IMR-90 (cell line): ENCODE measurements around the gene PPIB. TPM values are rescaled to one million over a fixed set of nuclear protein-coding genes. Genes with fewer than 3 reads are reported as not detected.

Source experiments
- ATAC-seq: fragments of 200-7000 bp; cut with Tn5 transposase; 2 replicates; pipeline ENCODE4 v1.9.1; 2020; ENCODE audit warnings: low read depth, mild to moderate bottlenecking, moderate library complexity
- BruUV-seq: library from RNA; stranded (reverse); fragments of 400-500 nt; replicated peaks from 2 replicates; lab custom pipeline; 2021; lab: Mats Ljungman, UMichigan
- CTCF ChIA-PET: fragments of 300-600 bp; formaldehyde crosslinking; extraction: SDS; loops from one replicate; lab custom pipeline; 2021; ENCODE audit warnings: antibody characterized with exemption; lab: Yijun Ruan, JAX
- POLR2A ChIA-PET: fragments of 300-600 bp; sonication (Branson Sonifier 250); formaldehyde crosslinking; loops from one replicate; lab custom pipeline; 2022; ENCODE audit warnings: antibody characterized with exemption; ENCODE audit not compliant: unreplicated experiment; lab: Charles Lee
- DNase-seq: peaks from one replicate; pipeline ENCODE4 v3.0.0; 2013
- H2AFZ ChIP-seq: replicated peaks from 2 replicates; pipeline ENCODE3; 2013; ENCODE audit warnings: low read length, mild to moderate bottlenecking; ENCODE audit not compliant: poor library complexity
- H2AK5ac ChIP-seq: 2 replicates; pipeline ENCODE4 v1.6.1; 2013; ENCODE audit warnings: low read depth, low read length, inconsistent platforms
- H2AK9ac ChIP-seq: replicated peaks from 2 replicates; pipeline ENCODE3; 2013; ENCODE audit warnings: mild to moderate bottlenecking, low read depth, low read length, moderate library complexity; ENCODE audit not compliant: poor library complexity
- H2BK120ac ChIP-seq: 2 replicates; pipeline ENCODE4 v1.6.1; 2013; ENCODE audit warnings: low read depth, low read length, inconsistent platforms
- H2BK15ac ChIP-seq: 3 replicates; pipeline ENCODE4 v1.6.1; 2013; ENCODE audit warnings: low read depth, low read length, inconsistent platforms
- H2BK20ac ChIP-seq: 2 replicates; pipeline ENCODE4 v1.6.1; 2013; ENCODE audit warnings: low read depth, mild to moderate bottlenecking, inconsistent platforms, low read length, moderate library complexity
- H2BK5ac ChIP-seq: 2 replicates; pipeline ENCODE4 v1.6.1; 2013; ENCODE audit warnings: mild to moderate bottlenecking, low read depth, low read length, inconsistent platforms; ENCODE audit not compliant: poor library complexity, severe bottlenecking
- H3K14ac ChIP-seq: replicated peaks from 2 replicates; pipeline ENCODE4 v1.6.1; 2013; ENCODE audit warnings: low read depth, low read length, inconsistent platforms
- H3K18ac ChIP-seq: 2 replicates; pipeline ENCODE4 v1.6.1; 2013; ENCODE audit warnings: low read depth, low read length, control low read depth
- H3K23ac ChIP-seq: 2 replicates; pipeline ENCODE4 v1.6.1; 2013; ENCODE audit warnings: low read depth, low read length, inconsistent platforms
- H3K27ac ChIP-seq: 2 replicates; pipeline ENCODE4 v1.5.1; 2013; ENCODE audit warnings: mild to moderate bottlenecking, control low read depth, low read length; ENCODE audit not compliant: insufficient read depth
- H3K27me3 ChIP-seq: 2 replicates; pipeline ENCODE4 v1.6.1; 2013; ENCODE audit warnings: low read length; ENCODE audit not compliant: control insufficient read depth, insufficient read depth
- H3K36me3 ChIP-seq: 2 replicates; pipeline ENCODE4 v1.6.1; 2013; ENCODE audit warnings: low read length, mixed read lengths; ENCODE audit not compliant: control insufficient read depth, insufficient read depth
- H3K4ac ChIP-seq: 2 replicates; pipeline ENCODE4 v1.6.1; 2013; ENCODE audit warnings: low read depth, low read length, inconsistent platforms
- H3K4me1 ChIP-seq: 2 replicates; pipeline ENCODE4 v1.6.1; 2013; ENCODE audit warnings: low read length, mixed read lengths; ENCODE audit not compliant: control insufficient read depth, insufficient read depth
- H3K4me2 ChIP-seq: 2 replicates; pipeline ENCODE4 v1.6.1; 2013; ENCODE audit warnings: low read depth, mild to moderate bottlenecking, control low read depth, low read length, moderate library complexity
- H3K4me3 ChIP-seq: 2 replicates; pipeline ENCODE4 v1.5.1; 2013; ENCODE audit warnings: low read depth, mild to moderate bottlenecking, control low read depth, low read length, moderate library complexity; ENCODE audit not compliant: insufficient read depth
- H3K56ac ChIP-seq: 2 replicates; pipeline ENCODE4 v1.6.1; 2013; ENCODE audit warnings: low read length, inconsistent platforms; ENCODE audit not compliant: insufficient read depth; ENCODE audit errors: extremely low read depth
- H3K79me1 ChIP-seq, 2 experiments: 2 replicates each; pipeline ENCODE4 v1.6.1; 2013; ENCODE audit warnings: low read length in 2 of 2, inconsistent platforms in 1 of 2, low read depth in 1 of 2
- H3K9ac ChIP-seq: 2 replicates; pipeline ENCODE4 v1.6.1; 2013; ENCODE audit warnings: low read depth, low read length, control low read depth
- H3K9me1 ChIP-seq: 2 replicates; pipeline ENCODE4 v1.6.1; 2013; ENCODE audit warnings: low read length, inconsistent platforms; ENCODE audit not compliant: insufficient read depth
- H3K9me3 ChIP-seq: 2 replicates; pipeline ENCODE4 v1.6.1; 2013; ENCODE audit warnings: low read length; ENCODE audit not compliant: control insufficient read depth, insufficient read depth
- H4K20me1 ChIP-seq: 2 replicates; pipeline ENCODE4 v1.6.1; 2013; ENCODE audit warnings: low read length, inconsistent platforms; ENCODE audit not compliant: insufficient read depth
- H4K5ac ChIP-seq: 2 replicates; pipeline ENCODE4 v1.6.1; 2013; ENCODE audit warnings: mild to moderate bottlenecking, low read depth, low read length, control low read depth
- H4K8ac ChIP-seq, 2 experiments: 2 replicates each; pipeline ENCODE4 v1.6.1; 2013; ENCODE audit warnings: low read depth in 2 of 2, low read length in 2 of 2, control low read depth in 1 of 2, inconsistent platforms in 1 of 2
- H4K91ac ChIP-seq: 2 replicates; pipeline ENCODE4 v1.6.1; 2013; ENCODE audit warnings: low read depth, low read length, inconsistent platforms; ENCODE audit not compliant: insufficient read depth
- CEBPB ChIP-seq: IDR thresholded peaks from 2 replicates; pipeline ENCODE4 v1.6.1; 2012; ENCODE audit warnings: low read depth, low read length, improper control_type of control experiment
- CHD1 ChIP-seq: IDR thresholded peaks from 2 replicates; pipeline ENCODE4 v1.6.1; 2012; ENCODE audit warnings: low read depth, low read length, improper control_type of control experiment
- CTCF ChIP-seq: conservative IDR thresholded peaks from 2 replicates; pipeline ENCODE4 v1.5.1; 2012; ENCODE audit warnings: mild to moderate bottlenecking, low read depth, low read length, improper control_type of control experiment
- ELK1 ChIP-seq: fragments of 150-350 bp; IDR thresholded peaks from 2 replicates; pipeline ENCODE4 v1.6.1; 2016; ENCODE audit warnings: low read depth, mild to moderate bottlenecking, low read length, moderate library complexity, borderline replicate concordance
- MAFK ChIP-seq: IDR thresholded peaks from 2 replicates; pipeline ENCODE4 v1.6.1; 2012; ENCODE audit warnings: low read depth, low read length, improper control_type of control experiment
- NFE2L2 ChIP-seq: fragments of 150-350 bp; IDR thresholded peaks from 2 replicates; pipeline ENCODE4 v1.6.1; 2016; ENCODE audit warnings: low read depth, mild to moderate bottlenecking, low read length
- POLR2A ChIP-seq: IDR thresholded peaks from 2 replicates; pipeline ENCODE4 v1.6.1; 2012; ENCODE audit warnings: mild to moderate bottlenecking, low read depth, low read length
- RAD21 ChIP-seq: IDR thresholded peaks from 2 replicates; pipeline ENCODE4 v1.6.1; 2012; ENCODE audit warnings: low read length, improper control_type of control experiment
- RCOR1 ChIP-seq: IDR thresholded peaks from 2 replicates; pipeline ENCODE4 v1.6.1; 2012; ENCODE audit warnings: mild to moderate bottlenecking, low read length, improper control_type of control experiment; ENCODE audit not compliant: insufficient replicate concordance
- RFX5 ChIP-seq: IDR thresholded peaks from 2 replicates; pipeline ENCODE4 v1.8.0; 2012; ENCODE audit warnings: low read depth, mild to moderate bottlenecking, low read length, moderate library complexity
- USF2 ChIP-seq: fragments of 150-350 bp; IDR thresholded peaks from 2 replicates; pipeline ENCODE4 v1.6.1; 2017; ENCODE audit warnings: mild to moderate bottlenecking, antibody characterized with exemption, low read length, low read depth
- WGBS, 2 experiments: methylation state at CpG; one replicate each; pipeline versions ENCODE4 v1.1.5 to v1.1.7; 2013; ENCODE audit warnings: missing lambda C conversion rate in 2 of 2; ENCODE audit not compliant: insufficient read length in 1 of 2; ENCODE audit errors: extremely low coverage in 2 of 2; 5-methylcytosine and 5-hydroxymethylcytosine counted together
- dilution Hi-C: fragments of 300-500 bp; cut with HindIII; formaldehyde crosslinking; loops from one replicate; pipeline ENCODE4 v1.14.3; 2018; ENCODE audit warnings: low sequenced_read_pairs; ENCODE audit not compliant: unreplicated experiment
- in situ Hi-C: fragments of 300-500 bp; cut with MboI; formaldehyde crosslinking; loops from 3 replicates; pipeline ENCODE4 v1.14.3; 2019; ENCODE audit warnings: low sequenced_read_pairs, inconsistent platforms, mixed read lengths
- intact Hi-C: fragments of 100-400 bp; cut with micrococcal nuclease; formaldehyde crosslinking; loops from 2 replicates; pipeline ENCODE4 v1.10.0; 2022
- polyA plus RNA-seq, 3 experiments: library from polyadenylated mRNA; depleted of rRNA; stranded (reverse); fragments of >200 nt; gene quantifications; 2 replicates each; pipeline ENCODE4 v1.2.3, GENCODE V29; 2012; ENCODE audit warnings: low replicate concordance in 1 of 3
- total RNA-seq: library from RNA; depleted of rRNA; stranded (reverse); fragments of >200 nt; gene quantifications from 2 replicates; pipeline ENCODE4 v1.2.3, GENCODE V29; 2012

Gene PPIB
- total and polyA plus RNA-seq, 2 of the 4 experiments (the other 2 are of a cell fraction), result 1,358 to 1,682 TPM

- no peaks in the 10 kb centered on the region for H3K27me3 ChIP-seq
- no peak overlapping the region for H2BK20ac ChIP-seq
- no peaks in the 10 kb centered on the region for H3K9me3 ChIP-seq
- H2BK15ac ChIP-seq, result no peak overlapping the region
- ATAC-seq, result no peak
- dilution Hi-C loops, result no loop called here
- no peak overlapping the region for H3K4me2 ChIP-seq
- no peaks in the 10 kb centered on the region for H3K4me1 ChIP-seq
- intact Hi-C loops, result no loop called here
- no CpG with 5 or more reads among the region's 3 CpGs for WGBS, 2 experiments
- peaks cover 7% of the 10 kb centered on the region; the same call in 1 of the 2 replicates for H3K9me1 ChIP-seq
- H2AFZ ChIP-seq, result no peak overlapping the region
- no peak overlapping the region for H4K5ac ChIP-seq
- BruUV-seq, result no TSS peak
- H3K4me3 ChIP-seq, result no peak overlapping the region
- no peak overlapping the region for H4K91ac ChIP-seq
- no peak overlapping the region for H2BK5ac ChIP-seq
- H3K23ac ChIP-seq, result no peak overlapping the region
- ChIA-PET CTCF (interaction anchor here (1.2 kb wide), 1 partner anchor 14 kb away, joined by 5 read pairs; no protein-coding TSS in a partner anchor), POLR2A (no interaction called here)
- TF ChIP-seq RFX5 (no peak), NFE2L2 (no peak), CHD1 (no peak), POLR2A (no peak), CTCF (no peak), RCOR1 (no peak), MAFK (no peak), ELK1 (no peak), RAD21 (no peak), USF2 (no peak), CEBPB (no peak)
- H3K9ac ChIP-seq, result no peak overlapping the region
- DNase-seq, result no peak
- no peak overlapping the region for H3K27ac ChIP-seq
- H4K20me1 ChIP-seq, result no peaks in the 10 kb centered on the region
- in situ Hi-C loops, result no loop called here
- no peak overlapping the region for H2AK9ac ChIP-seq
- no peak overlapping the region for H3K18ac ChIP-seq
- H3K4ac ChIP-seq, result no peak overlapping the region
- H3K79me1 ChIP-seq, result peaks cover 0 to 17% of the 10 kb centered on the region in 2 experiments
- no peak overlapping the region for H2AK5ac ChIP-seq
- H2BK120ac ChIP-seq, result no peak overlapping the region
- H3K56ac ChIP-seq, result no peak overlapping the region
- H3K14ac ChIP-seq, result no peak overlapping the region
- peaks cover 54% of the 10 kb centered on the region for H3K36me3 ChIP-seq
- H4K8ac ChIP-seq, result no peak overlapping the region
Measured at GRCh38 chr15:64125978-64126377, 36.8 kb downstream of the PPIB start.
